Measurements from ENCODE around the gene SIRPB1. TPM values are rescaled to one million over a fixed set of nuclear protein-coding genes. Genes with fewer than 3 reads are reported as not detected.

The SIRPB1 gene
- total RNA-seq, 4 donors from 2014 or later, result 0.30 to 2.6 (median 0.42) TPM; not detected in 1

GRCh38 chr20:1635291-1635979 lies 15.6 kb upstream of the SIRPB1 start:
- WGBS, 2 donors, result 89 to 90% methylated on average over 10 of the region's 10 CpGs
- intact Hi-C loops (cut with DNase I; ENCODE audit: low total_unique reads), result no loop called here
- no peak overlapping the region for H3K4me3 ChIP-seq (ENCODE audit: low read depth, poor library complexity, severe bottlenecking)
- no peak for TF ChIP-seq POLR2A (IDR thresholded peaks at IDR 0.05)
- TF ChIP-seq CTCF (IDR thresholded peaks at IDR 0.05), result no peak
- DNase-seq (ENCODE audit: low spot score in 2 of 2), result no peak

GRCh38 chr20:1633535-1633934 lies 13.7 kb upstream of the SIRPB1 start:
- H3K4me3 ChIP-seq (ENCODE audit: low read depth, poor library complexity, severe bottlenecking), result no peak overlapping the region
- intact Hi-C loops (cut with DNase I; ENCODE audit: low total_unique reads), result no loop called here
- no peak for DNase-seq (ENCODE audit: low spot score in 2 of 2)
- 78 to 82% methylated on average over 4 of the region's 4 CpGs for WGBS, 2 donors
- TF ChIP-seq POLR2A (IDR thresholded peaks at IDR 0.05), result no peak
- TF ChIP-seq CTCF (IDR thresholded peaks at IDR 0.05), result no peak

GRCh38 chr20:1632178-1632577 lies 12.4 kb upstream of the SIRPB1 start:
- intact Hi-C loops (cut with DNase I; ENCODE audit: low total_unique reads), result no loop called here
- no peak overlapping the region for H3K4me3 ChIP-seq (ENCODE audit: low read depth, poor library complexity, severe bottlenecking)
- 66 to 77% methylated on average over 4 of the region's 4 CpGs for WGBS, 2 donors
- TF ChIP-seq POLR2A (IDR thresholded peaks at IDR 0.05) (no peak), CTCF (IDR thresholded peaks at IDR 0.05) (no peak)
- no peak for DNase-seq (ENCODE audit: low spot score in 2 of 2)

- no peak for DNase-seq (ENCODE audit: low spot score in 2 of 2)
These were observed 11.7 kb upstream of the SIRPB1 start for GRCh38 chr20:1631309-1632151.

GRCh38 chr20:1630186-1630585 lies 10.4 kb upstream of the SIRPB1 start:
- 86 to 89% methylated on average over 5 of the region's 5 CpGs for WGBS, 2 donors
- H3K4me3 ChIP-seq (ENCODE audit: low read depth, poor library complexity, severe bottlenecking), result no peak overlapping the region

More at GRCh38 chr20:1631309-1632151, 11.7 kb upstream of the SIRPB1 start:
- H3K4me3 ChIP-seq (ENCODE audit: low read depth, poor library complexity, severe bottlenecking), result no peak overlapping the region
- TF ChIP-seq CTCF (IDR thresholded peaks at IDR 0.05), result no peak
- TF ChIP-seq POLR2A (IDR thresholded peaks at IDR 0.05), result no peak
- intact Hi-C loops (cut with DNase I; ENCODE audit: low total_unique reads), result no loop called here
- 58 to 68% methylated on average over 9 of the region's 9 CpGs for WGBS, 2 donors

More at GRCh38 chr20:1630186-1630585, 10.4 kb upstream of the SIRPB1 start:
- intact Hi-C loops (cut with DNase I; ENCODE audit: low total_unique reads), result no loop called here
- TF ChIP-seq POLR2A (IDR thresholded peaks at IDR 0.05), result no peak
- no peak for TF ChIP-seq CTCF (IDR thresholded peaks at IDR 0.05)
- DNase-seq (ENCODE audit: low spot score in 2 of 2), result no peak
